Fibroblast of pulmonary artery (primary cell): ENCODE results near the gene SPRR1A.

Source experiments
- DNase-seq: peaks from one replicate; pipeline ENCODE4 v3.0.0-alpha.2; 2010; ENCODE audit warnings: low read depth
- H3K4me3 ChIP-seq: replicated peaks from 2 replicates; pipeline ENCODE4 v1.5.1; 2011; ENCODE audit warnings: low read depth, mild to moderate bottlenecking, control low read depth, low read length, moderate library complexity
- CTCF ChIP-seq: IDR thresholded peaks from 2 replicates; pipeline ENCODE4 v1.5.1; 2011; ENCODE audit warnings: mild to moderate bottlenecking, control low read depth, low read length, inconsistent platforms; ENCODE audit errors: missing control alignments

Gene SPRR1A

GRCh38 chr1:152982076-152982475, 1.8 kb upstream of the SPRR1A start:
- TF ChIP-seq CTCF, result no peak
- DNase-seq, result no peak

GRCh38 chr1:152983234-152983633, 647 bp upstream of the SPRR1A start:
- no peak for DNase-seq
- no peak for TF ChIP-seq CTCF
- H3K4me3 ChIP-seq, result no peak overlapping the region

More at GRCh38 chr1:152982076-152982475, 1.8 kb upstream of the SPRR1A start:
- H3K4me3 ChIP-seq, result no peak overlapping the region

- no peak overlapping the region for H3K4me3 ChIP-seq
- no peak for TF ChIP-seq CTCF
- no peak for DNase-seq
These were observed 2.7 kb downstream of the SPRR1A start for GRCh38 chr1:152986578-152986977.

- H3K4me3 ChIP-seq, result no peak overlapping the region
- no peak for TF ChIP-seq CTCF
- DNase-seq, result no peak
These were observed 9.3 kb downstream of the SPRR1A start for GRCh38 chr1:152993186-152993585.

GRCh38 chr1:152995842-152996241, 12.0 kb downstream of the SPRR1A start:
- no peak overlapping the region for H3K4me3 ChIP-seq
- DNase-seq, result no peak
- no peak for TF ChIP-seq CTCF

- TF ChIP-seq CTCF, result no peak
- no peak for DNase-seq
- H3K4me3 ChIP-seq, result no peak overlapping the region
These were observed 12.9 kb downstream of the SPRR1A start for GRCh38 chr1:152996633-152997400.

GRCh38 chr1:152997901-152998300, 14.0 kb downstream of the SPRR1A start:
- no peak for TF ChIP-seq CTCF
- no peak for DNase-seq
- H3K4me3 ChIP-seq, result no peak overlapping the region
